ENCODE results near the gene USP11. TPM values are rescaled to one million over a fixed set of nuclear protein-coding genes. Genes with fewer than 3 reads are reported as not detected.

The USP11 gene
- total and polyA plus RNA-seq, 2 donors (not counting 1 experiment from before 2014, with no cell fraction given), result 63.4 to 136 TPM

DNA sequence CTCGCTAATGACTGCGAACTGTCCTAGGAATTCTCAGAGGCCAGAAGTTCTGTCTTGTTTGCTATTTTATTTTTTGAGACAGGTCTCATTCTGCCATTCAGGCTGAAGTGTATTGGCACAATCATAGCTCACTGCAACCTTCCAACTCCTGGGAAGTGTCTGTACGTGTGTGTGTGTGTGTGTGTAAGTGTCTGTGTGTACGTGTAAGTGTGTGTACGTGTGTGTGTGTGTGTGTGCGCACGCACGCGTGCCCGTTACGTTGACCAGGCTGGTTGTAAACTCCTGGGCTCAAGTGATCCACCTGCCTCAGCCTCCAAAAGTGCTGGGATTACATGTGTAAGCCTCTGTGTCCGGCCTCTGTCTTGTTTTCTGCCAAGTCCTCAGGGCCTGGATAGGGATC, 24.7 kb upstream of the USP11 start:
- peaks cover 6% of the 10 kb centered on the region for H4K20me1 ChIP-seq (ENCODE audit: control insufficient read depth, insufficient read depth, low read length, poor library complexity, severe bottlenecking)
- no peak for ATAC-seq (ENCODE audit: low read depth)
- H3K9ac ChIP-seq (ENCODE audit: low read length), result no peak overlapping the region
- H3K27me3 ChIP-seq (replicated peaks in 1 of 4; ENCODE audit: control extremely low read depth in 1 of 4, control insufficient read depth in 3 of 4, insufficient read depth in 4 of 4, low read length in 3 of 4), result no peaks in the 10 kb centered on the region
- Mint-ChIP-seq H3K27me3 (no peaks in the 10 kb centered on the region), H3K4me1 (no peaks in the 10 kb centered on the region), H3K27ac (no peak overlapping the region), H3K4me3 (no peak overlapping the region), H3K9me3 (ENCODE audit: insufficient read depth) (no peaks in the 10 kb centered on the region)
- no peak for DNase-seq
- no peak overlapping the region for H3K4me3 ChIP-seq (ENCODE audit: control extremely low read depth in 1 of 5, extremely low read depth in 1 of 5, insufficient read depth in 1 of 5, low read depth in 2 of 5, low read length in 4 of 5)
- H3K9me3 ChIP-seq (ENCODE audit: control extremely low read depth in 1 of 3, control insufficient read depth in 2 of 3, insufficient read depth in 1 of 3, low read length in 2 of 3), result no peaks in the 10 kb centered on the region
- no peak overlapping the region for H3K27ac ChIP-seq (ENCODE audit: low read length in 2 of 2)
- ChIA-PET CTCF (interaction anchor here (1.3 kb wide), 1 partner anchor 175 kb away, joined by 4 read pairs; no protein-coding TSS in a partner anchor), POLR2A (no interaction called here)
- H3K4me1 ChIP-seq (ENCODE audit: control insufficient read depth in 2 of 2, insufficient read depth in 2 of 2, low read length in 2 of 2), result no peaks in the 10 kb centered on the region
- no CpG with 5 or more reads among the region's 12 CpGs for WGBS (ENCODE audit: insufficient coverage)
- H2AFZ ChIP-seq (ENCODE audit: insufficient read depth, low read depth, low read length, poor library complexity, severe bottlenecking), result no peak overlapping the region
- H3K4me2 ChIP-seq (replicated peaks; ENCODE audit: low read depth, low read length, poor library complexity, severe bottlenecking), result no peak overlapping the region
- no peaks in the 10 kb centered on the region for H3K79me2 ChIP-seq (ENCODE audit: control insufficient read depth, insufficient read depth, low read length)
- TF ChIP-seq EZH2 (IDR thresholded peaks at IDR 0.05; ENCODE audit: borderline replicate concordance, insufficient read depth, low read depth, low read length, poor library complexity, severe bottlenecking), result no peak
- TF ChIP-seq, protein P1, sequence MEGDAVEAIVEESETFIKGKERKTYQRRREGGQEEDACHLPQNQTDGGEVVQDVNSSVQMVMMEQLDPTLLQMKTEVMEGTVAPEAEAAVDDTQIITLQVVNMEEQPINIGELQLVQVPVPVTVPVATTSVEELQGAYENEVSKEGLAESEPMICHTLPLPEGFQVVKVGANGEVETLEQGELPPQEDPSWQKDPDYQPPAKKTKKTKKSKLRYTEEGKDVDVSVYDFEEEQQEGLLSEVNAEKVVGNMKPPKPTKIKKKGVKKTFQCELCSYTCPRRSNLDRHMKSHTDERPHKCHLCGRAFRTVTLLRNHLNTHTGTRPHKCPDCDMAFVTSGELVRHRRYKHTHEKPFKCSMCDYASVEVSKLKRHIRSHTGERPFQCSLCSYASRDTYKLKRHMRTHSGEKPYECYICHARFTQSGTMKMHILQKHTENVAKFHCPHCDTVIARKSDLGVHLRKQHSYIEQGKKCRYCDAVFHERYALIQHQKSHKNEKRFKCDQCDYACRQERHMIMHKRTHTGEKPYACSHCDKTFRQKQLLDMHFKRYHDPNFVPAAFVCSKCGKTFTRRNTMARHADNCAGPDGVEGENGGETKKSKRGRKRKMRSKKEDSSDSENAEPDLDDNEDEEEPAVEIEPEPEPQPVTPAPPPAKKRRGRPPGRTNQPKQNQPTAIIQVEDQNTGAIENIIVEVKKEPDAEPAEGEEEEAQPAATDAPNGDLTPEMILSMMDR (IDR thresholded peaks at IDR 0.05), result no peak
- intact Hi-C loops (cut with micrococcal nuclease), result no loop called here
- H3K36me3 ChIP-seq (replicated peaks in 1 of 2; ENCODE audit: control extremely low read depth in 1 of 2, control insufficient read depth in 1 of 2, extremely low read depth in 1 of 2, insufficient read depth in 2 of 2, low read length in 1 of 2), result peaks cover 0 to 50% of the 10 kb centered on the region in 2 experiments

DNA sequence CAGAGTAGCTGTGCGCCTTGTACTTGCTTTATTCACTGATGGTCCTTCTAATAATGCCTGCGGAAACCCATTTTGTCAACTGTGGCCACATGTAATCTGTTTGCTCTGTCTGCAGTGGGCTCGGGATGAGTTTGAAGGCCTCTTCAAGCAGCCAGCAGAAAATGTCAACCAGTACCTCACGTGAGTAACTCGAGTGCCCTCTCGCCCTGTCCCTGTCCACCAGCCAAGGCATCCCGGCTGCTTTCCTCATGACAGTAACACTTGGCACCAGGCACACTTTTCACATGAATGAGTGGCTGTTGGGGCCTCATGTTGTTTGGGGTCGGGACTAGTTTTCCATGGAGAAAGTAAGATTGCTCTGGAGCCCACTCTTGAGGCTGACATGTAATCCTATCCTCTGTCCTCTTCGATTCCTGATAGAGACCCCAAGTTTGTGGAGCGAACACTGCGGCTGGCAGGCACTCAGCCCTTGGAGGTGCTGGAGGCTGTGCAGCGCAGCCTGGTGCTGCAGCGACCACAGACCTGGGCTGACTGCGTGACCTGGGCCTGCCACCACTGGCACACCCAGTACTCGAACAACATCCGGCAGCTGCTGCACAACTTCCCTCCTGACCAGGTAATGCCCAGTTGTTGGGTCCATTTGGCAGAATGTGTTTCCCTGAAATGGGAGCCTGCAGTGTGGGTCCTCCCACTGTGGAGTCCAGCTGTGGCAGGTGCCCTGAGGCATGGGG, 23.1 kb upstream of the USP11 start:
- CTCF ChIA-PET, result no interaction called here
- Histone ChIP-seq H2AFZ (ENCODE audit: insufficient read depth, low read depth, low read length, poor library complexity, severe bottlenecking) (no peak overlapping the region), H3K9ac (ENCODE audit: low read length) (no peak overlapping the region), H3K9me3 (ENCODE audit: control extremely low read depth in 1 of 3, control insufficient read depth in 2 of 3, insufficient read depth in 1 of 3, low read length in 2 of 3) (no peaks in the 10 kb centered on the region), H4K20me1 (ENCODE audit: control insufficient read depth, insufficient read depth, low read length, poor library complexity, severe bottlenecking) (peaks cover 6% of the 10 kb centered on the region), H3K4me2 (replicated peaks; ENCODE audit: low read depth, low read length, poor library complexity, severe bottlenecking) (no peak overlapping the region), H3K27ac (ENCODE audit: low read length in 2 of 2) (no peak overlapping the region), H3K79me2 (ENCODE audit: control insufficient read depth, insufficient read depth, low read length) (no peaks in the 10 kb centered on the region), H3K36me3 (replicated peaks in 1 of 2; ENCODE audit: control extremely low read depth in 1 of 2, control insufficient read depth in 1 of 2, extremely low read depth in 1 of 2, insufficient read depth in 2 of 2, low read length in 1 of 2) (peaks cover 0 to 55% of the 10 kb centered on the region in 2 experiments), H3K4me3 (ENCODE audit: control extremely low read depth in 1 of 5, extremely low read depth in 1 of 5, insufficient read depth in 1 of 5, low read depth in 2 of 5, low read length in 4 of 5) (no peak overlapping the region), H3K4me1 (ENCODE audit: control insufficient read depth in 2 of 2, insufficient read depth in 2 of 2, low read length in 2 of 2) (no peaks in the 10 kb centered on the region), H3K27me3 (replicated peaks in 1 of 4; ENCODE audit: control extremely low read depth in 1 of 4, control insufficient read depth in 3 of 4, insufficient read depth in 4 of 4, low read length in 3 of 4) (no peaks in the 10 kb centered on the region)
- TF ChIP-seq, protein P1 (IDR thresholded peaks at IDR 0.05), result no peak
- TF ChIP-seq EZH2 (IDR thresholded peaks at IDR 0.05; ENCODE audit: borderline replicate concordance, insufficient read depth, low read depth, low read length, poor library complexity, severe bottlenecking), result no peak
- no peak overlapping the region for H3K4me3 Mint-ChIP-seq
- no peaks in the 10 kb centered on the region for H3K4me1 Mint-ChIP-seq
- DNase-seq, result no peak
- no peaks in the 10 kb centered on the region for H3K27me3 Mint-ChIP-seq
- WGBS (ENCODE audit: insufficient coverage), result 98% methylated on average over 7 of the region's 16 CpGs
- ATAC-seq (ENCODE audit: low read depth), result no peak
- intact Hi-C loops (cut with micrococcal nuclease), result loop anchor here (10.0 kb wide), 1 partner anchor 1705 kb away; the partner anchor contains the start of genes PIM2 and SLC35A2
- no peak overlapping the region for H3K27ac Mint-ChIP-seq
- no peaks in the 10 kb centered on the region for H3K9me3 Mint-ChIP-seq (ENCODE audit: insufficient read depth)
- POLR2A ChIA-PET, result no interaction called here

All from B cell (primary cell).